Coronary artery (tissue), 2 donors: ENCODE data around the gene RAMP3.

Experiments
- DNase-seq: peaks from one replicate; pipeline ENCODE4 v3.0.0-alpha.2; 2017; ENCODE audit warnings: low spot score
- H3K27ac ChIP-seq, 2 donors: fragments of 200-600 bp; sonication (generic); one replicate each; pipeline ENCODE4 v1.5.1; 2016 to 2019
- H3K4me3 ChIP-seq: fragments of 200-600 bp; sonication (generic); 2 replicates; pipeline ENCODE4 v1.5.1; 2016; ENCODE audit warnings: mild to moderate bottlenecking, moderate library complexity
- CTCF ChIP-seq: fragments of 200-600 bp; sonication (generic); IDR thresholded peaks from one replicate; pipeline ENCODE4 v1.5.1; 2019; ENCODE audit warnings: antibody characterized with exemption

Gene RAMP3

GRCh38 chr7:45187089-45187945 lies 29.7 kb downstream of the RAMP3 start:
- Histone ChIP-seq H3K4me3 (no peak overlapping the region), H3K27ac (no peak overlapping the region)
- TF ChIP-seq CTCF = no peak
- DNase-seq = no peak

GRCh38 chr7:45187946-45188411 lies 30.4 kb downstream of the RAMP3 start:
- no peak for DNase-seq
- no peak overlapping the region for H3K27ac ChIP-seq
- no peak for TF ChIP-seq CTCF
- no peak overlapping the region for H3K4me3 ChIP-seq

- Histone ChIP-seq H3K27ac (no peak overlapping the region), H3K4me3 (no peak overlapping the region)
- DNase-seq = no peak
- no peak for TF ChIP-seq CTCF
Measured at GRCh38 chr7:45188736-45189135, 31.1 kb downstream of the RAMP3 start.

- Histone ChIP-seq H3K27ac (no peak overlapping the region), H3K4me3 (no peak overlapping the region)
- DNase-seq = no peak
- no peak for TF ChIP-seq CTCF
Measured at GRCh38 chr7:45189151-45189970, 31.8 kb downstream of the RAMP3 start.

GRCh38 chr7:45190406-45191165 lies 33.0 kb downstream of the RAMP3 start:
- DNase-seq = no peak
- no peak overlapping the region for H3K4me3 ChIP-seq
- TF ChIP-seq CTCF = no peak
- H3K27ac ChIP-seq = no peak overlapping the region

GRCh38 chr7:45191396-45191795 lies 33.8 kb downstream of the RAMP3 start:
- DNase-seq = no peak
- no peak overlapping the region for H3K27ac ChIP-seq
- no peak overlapping the region for H3K4me3 ChIP-seq
- TF ChIP-seq CTCF = no peak
